Measurements from ENCODE around the gene TMEM9B. TPM values are rescaled to one million over a fixed set of nuclear protein-coding genes. Genes with fewer than 3 reads are reported as not detected.
A peak's percentile ranks its signal among the peaks of the same experiment; 100 is the strongest.
"Not testable (repeated sequence)": the region's sequence is repeated elsewhere in the genome, so short reads cannot be mapped to it uniquely, and the experiment has no call there.

Gene TMEM9B
- 10 to 100 TPM; 46.5 to 55.2 (median 51.4) TPM for total RNA-seq
- 47.0 TPM for total RNA-seq (2013)

DNA sequence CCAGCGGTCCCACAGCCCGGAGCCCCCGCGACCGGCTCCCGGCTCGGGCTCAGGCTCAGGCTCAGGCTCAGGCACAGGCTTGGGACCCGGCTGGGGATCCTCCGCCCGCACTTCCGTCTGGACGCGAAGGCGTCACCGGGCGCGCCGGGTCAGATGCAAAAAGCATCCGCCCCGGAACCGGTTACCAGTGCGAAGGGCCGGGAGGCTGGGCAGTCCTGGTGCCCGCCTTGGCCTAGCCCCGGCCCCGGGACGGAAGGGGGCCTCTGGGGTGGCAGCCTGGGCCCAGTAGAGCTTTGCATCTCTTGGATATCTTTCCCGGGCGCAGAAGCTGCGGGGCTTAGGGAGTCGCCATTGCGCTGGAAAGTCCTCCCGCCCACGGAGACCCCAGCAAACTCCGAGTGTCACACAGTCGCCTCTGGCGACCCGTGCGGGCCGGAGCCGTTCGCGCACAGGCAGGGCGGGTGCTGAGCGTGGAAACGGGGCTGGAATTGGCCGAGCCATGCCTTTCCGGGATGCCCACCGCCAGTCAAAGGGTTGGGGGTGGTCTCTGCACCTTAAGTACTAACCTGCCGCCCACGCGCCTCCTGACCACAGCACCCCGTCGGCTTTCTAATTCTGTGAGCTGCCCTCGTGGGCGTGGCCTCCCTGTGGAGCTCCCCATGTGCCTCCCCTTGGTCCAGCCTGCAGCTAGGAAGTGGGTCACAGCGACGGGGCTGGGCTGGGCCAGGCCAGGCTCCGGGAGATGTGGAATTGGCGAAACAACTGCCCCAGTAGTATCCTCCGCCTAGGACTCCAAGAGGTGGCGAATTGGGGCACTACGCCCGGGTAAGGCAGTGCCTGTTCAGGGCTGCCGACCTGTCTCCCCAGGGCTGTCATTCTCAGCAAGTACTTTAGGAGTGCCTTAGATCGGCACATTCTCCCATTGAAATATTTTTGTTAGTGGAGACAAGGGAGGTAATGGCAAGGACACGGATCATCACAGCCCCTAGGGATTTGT, at the start of gene TMEM9B:
Gene TMEM9B (minus strand): TSS at position 119 of the 997 bp plus-strand sequence. CDS start 129 bp downstream, outside the sequence.
- peak within 1 kb of the TSS; percentile 91 to 96 for H3K27ac Mint-ChIP-seq
- ATAC-seq (peak; percentile 79 to 91 (median 86)), DNase-seq (peak; percentile 73 to 85)
- Histone ChIP-seq H3K27me3 (ENCODE audit: control insufficient read depth, insufficient read depth, low read length) (no peaks in the 10 kb centered on the region), H3K4me3 (ENCODE audit: low read length) (peak within 1 kb of the TSS; percentile 97), H3K36me3 (ENCODE audit: control insufficient read depth, insufficient read depth, low read length) (no peaks in the 10 kb centered on the region), H3K4me1 (ENCODE audit: control insufficient read depth, insufficient read depth, low read length) (peaks cover 19% of the 10 kb centered on the region), H3K9me3 (ENCODE audit: control insufficient read depth, insufficient read depth, low read length) (no peaks in the 10 kb centered on the region), H3K27ac (ENCODE audit: low read length) (peak within 1 kb of the TSS; percentile 98)
- H3K4me3 Mint-ChIP-seq = peak within 1 kb of the TSS; percentile 95
- WGBS (ENCODE audit: insufficient coverage) = under 1% methylated on average over 67 of the region's 67 CpGs
- no peaks in the 10 kb centered on the region for H3K9me3 Mint-ChIP-seq
- no peaks in the 10 kb centered on the region for H3K27me3 Mint-ChIP-seq (ENCODE audit: low read depth in 2 of 2)
- intact Hi-C loops (cut with micrococcal nuclease) = loop anchor here (1.0 to 2.0 kb wide), 2 partner anchors 38 to 282 kb away; partner anchors contain the start of genes RPL27A and TRIM66
- peaks cover 23 to 31% of the 10 kb centered on the region in 2 donors for H3K4me1 Mint-ChIP-seq
- H3K36me3 Mint-ChIP-seq = no peaks in the 10 kb centered on the region
- TF ChIP-seq, protein P1, sequence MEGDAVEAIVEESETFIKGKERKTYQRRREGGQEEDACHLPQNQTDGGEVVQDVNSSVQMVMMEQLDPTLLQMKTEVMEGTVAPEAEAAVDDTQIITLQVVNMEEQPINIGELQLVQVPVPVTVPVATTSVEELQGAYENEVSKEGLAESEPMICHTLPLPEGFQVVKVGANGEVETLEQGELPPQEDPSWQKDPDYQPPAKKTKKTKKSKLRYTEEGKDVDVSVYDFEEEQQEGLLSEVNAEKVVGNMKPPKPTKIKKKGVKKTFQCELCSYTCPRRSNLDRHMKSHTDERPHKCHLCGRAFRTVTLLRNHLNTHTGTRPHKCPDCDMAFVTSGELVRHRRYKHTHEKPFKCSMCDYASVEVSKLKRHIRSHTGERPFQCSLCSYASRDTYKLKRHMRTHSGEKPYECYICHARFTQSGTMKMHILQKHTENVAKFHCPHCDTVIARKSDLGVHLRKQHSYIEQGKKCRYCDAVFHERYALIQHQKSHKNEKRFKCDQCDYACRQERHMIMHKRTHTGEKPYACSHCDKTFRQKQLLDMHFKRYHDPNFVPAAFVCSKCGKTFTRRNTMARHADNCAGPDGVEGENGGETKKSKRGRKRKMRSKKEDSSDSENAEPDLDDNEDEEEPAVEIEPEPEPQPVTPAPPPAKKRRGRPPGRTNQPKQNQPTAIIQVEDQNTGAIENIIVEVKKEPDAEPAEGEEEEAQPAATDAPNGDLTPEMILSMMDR (IDR thresholded peaks at IDR 0.05) = no peak

DNA sequence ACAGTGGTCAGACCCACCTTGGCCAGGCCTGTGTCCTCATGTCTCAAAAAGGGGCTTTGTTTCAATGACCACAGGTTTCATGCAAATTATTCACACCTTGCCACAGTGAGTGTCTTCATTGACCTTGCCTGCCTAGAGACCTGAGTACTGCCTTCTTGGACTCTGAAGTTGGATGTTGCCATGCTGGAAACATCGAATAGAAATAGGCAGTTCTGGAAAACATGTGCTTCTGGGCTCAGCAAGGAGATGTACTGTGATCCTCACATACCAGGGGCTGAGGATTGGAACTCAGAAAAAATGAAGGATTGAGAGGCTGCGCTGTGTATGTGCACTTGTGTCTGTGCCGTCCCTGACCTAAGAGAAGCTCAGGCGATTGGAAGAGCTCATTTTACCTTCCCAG, 49.1 kb upstream of the TMEM9B start:
- DNase-seq = no peak
- H3K36me3 ChIP-seq (ENCODE audit: control insufficient read depth, insufficient read depth, low read length) = no peaks in the 10 kb centered on the region
- Mint-ChIP-seq H3K36me3 (no peaks in the 10 kb centered on the region), H3K4me3 (no peak overlapping the region), H3K9me3 (no peaks in the 10 kb centered on the region), H3K27ac (no peak overlapping the region), H3K4me1 (no peaks in the 10 kb centered on the region), H3K27me3 (ENCODE audit: low read depth in 2 of 2) (peaks cover 16 to 41% of the 10 kb centered on the region in 2 donors)
- 92% methylated on average over 4 of the region's 4 CpGs for WGBS (ENCODE audit: insufficient coverage)
- TF ChIP-seq, protein P1 (IDR thresholded peaks at IDR 0.05) = no peak
- ATAC-seq = no peak
- no peak overlapping the region for H3K27ac ChIP-seq (ENCODE audit: low read length)
- no peaks in the 10 kb centered on the region for H3K27me3 ChIP-seq (ENCODE audit: control insufficient read depth, insufficient read depth, low read length)
- no peak overlapping the region for H3K4me3 ChIP-seq (ENCODE audit: low read length)
- no peaks in the 10 kb centered on the region for H3K4me1 ChIP-seq (ENCODE audit: control insufficient read depth, insufficient read depth, low read length)
- intact Hi-C loops (cut with micrococcal nuclease) = no loop called here
- no peaks in the 10 kb centered on the region for H3K9me3 ChIP-seq (ENCODE audit: control insufficient read depth, insufficient read depth, low read length)

DNA sequence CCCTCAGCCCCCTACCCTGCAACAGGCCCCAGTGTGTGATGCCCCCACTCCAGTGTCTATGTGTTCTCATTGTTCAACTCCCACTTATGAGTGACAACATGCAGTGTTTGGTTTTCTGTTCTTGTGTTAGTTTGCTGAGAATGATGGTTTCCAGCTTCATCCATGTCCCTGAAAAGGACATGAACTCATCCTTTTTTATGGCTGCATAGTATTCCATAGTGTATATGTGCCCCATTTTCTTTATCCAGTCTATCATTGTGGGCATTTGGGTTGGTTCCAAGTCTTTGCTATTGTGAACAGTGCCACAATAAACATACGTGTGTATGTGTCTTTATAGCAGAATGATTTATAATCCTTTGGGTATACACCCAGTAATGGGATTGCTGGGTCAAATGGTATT, 45.3 kb upstream of the TMEM9B start:
- H3K9me3 ChIP-seq (ENCODE audit: control insufficient read depth, insufficient read depth, low read length); H3K27me3 ChIP-seq (ENCODE audit: control insufficient read depth, insufficient read depth, low read length); H3K4me3 Mint-ChIP-seq; H3K9me3 Mint-ChIP-seq; H3K4me3 ChIP-seq (ENCODE audit: low read length); H3K36me3 ChIP-seq (ENCODE audit: control insufficient read depth, insufficient read depth, low read length); ATAC-seq; intact Hi-C loops (cut with micrococcal nuclease); H3K27ac Mint-ChIP-seq; H3K4me1 ChIP-seq (ENCODE audit: control insufficient read depth, insufficient read depth, low read length); H3K4me1 Mint-ChIP-seq; H3K27ac ChIP-seq (ENCODE audit: low read length); DNase-seq; H3K36me3 Mint-ChIP-seq: not testable (repeated sequence)
- WGBS (ENCODE audit: insufficient coverage) = no CpG with 5 or more reads among the region's 1 CpG
- peaks cover 25 to 67% of the 10 kb centered on the region in 2 donors for H3K27me3 Mint-ChIP-seq (ENCODE audit: low read depth in 2 of 2)

DNA sequence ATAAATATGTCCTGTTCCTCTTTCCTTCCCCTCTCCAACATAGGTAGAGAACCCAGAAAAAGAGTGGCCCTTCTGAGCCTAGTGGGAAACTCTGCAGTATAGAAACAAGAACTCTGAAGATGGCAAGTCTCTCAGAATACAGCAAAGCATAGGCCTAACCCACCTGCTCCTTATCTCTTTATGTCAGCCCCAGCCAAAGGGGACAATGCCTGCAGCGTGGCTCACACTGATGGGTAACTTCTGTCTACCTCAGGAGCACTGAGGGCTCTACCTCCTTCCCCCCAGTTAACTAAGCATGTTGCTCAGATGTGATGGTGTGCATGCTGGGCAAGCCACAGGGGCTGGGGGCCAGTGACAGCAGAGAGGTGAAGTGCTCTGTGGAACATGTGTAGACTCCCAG, 44.4 kb upstream of the TMEM9B start:
- intact Hi-C loops (cut with micrococcal nuclease) = no loop called here
- no peak for DNase-seq
- WGBS (ENCODE audit: insufficient coverage) = 70% methylated on average over 1 of the region's 1 CpG
- no peak overlapping the region for H3K27ac ChIP-seq (ENCODE audit: low read length)
- H3K27me3 ChIP-seq (ENCODE audit: control insufficient read depth, insufficient read depth, low read length) = peaks cover 6% of the 10 kb centered on the region
- Mint-ChIP-seq H3K4me1 (peaks cover 0 to 10% of the 10 kb centered on the region in 2 donors), H3K27ac (no peak overlapping the region), H3K4me3 (no peak overlapping the region), H3K9me3 (no peaks in the 10 kb centered on the region), H3K27me3 (ENCODE audit: low read depth in 2 of 2) (peaks cover 25 to 67% of the 10 kb centered on the region in 2 donors), H3K36me3 (no peaks in the 10 kb centered on the region)
- no peak overlapping the region for H3K4me3 ChIP-seq (ENCODE audit: low read length)
- no peaks in the 10 kb centered on the region for H3K36me3 ChIP-seq (ENCODE audit: control insufficient read depth, insufficient read depth, low read length)
- peaks cover 2% of the 10 kb centered on the region for H3K4me1 ChIP-seq (ENCODE audit: control insufficient read depth, insufficient read depth, low read length)
- no peaks in the 10 kb centered on the region for H3K9me3 ChIP-seq (ENCODE audit: control insufficient read depth, insufficient read depth, low read length)
- no peak for ATAC-seq
- TF ChIP-seq, protein P1 (IDR thresholded peaks at IDR 0.05) = no peak

Data from natural killer cell (primary cell).